MM.1S (cell line): Measurements from ENCODE around the gene PLEKHJ1.

Source experiments
- DNase-seq: peaks from one replicate; pipeline ENCODE4 v3.0.0-alpha.2; 2015
- H2AFZ ChIP-seq: fragments of 300-600 bp; sonication (generic); 2 replicates; pipeline ENCODE4 v1.6.0; 2016; ENCODE audit warnings: antibody characterized with exemption, low read length
- H3F3A ChIP-seq: fragments of 300-600 bp; sonication (generic); 2 replicates; pipeline ENCODE4 v1.6.1; 2016; ENCODE audit warnings: mild to moderate bottlenecking, antibody characterized with exemption, low read length, moderate library complexity, mixed read lengths; ENCODE audit not compliant: insufficient read depth
- H3K27ac ChIP-seq: fragments of 300-600 bp; sonication (generic); 2 replicates; pipeline ENCODE4 v1.5.1; 2016; ENCODE audit warnings: mild to moderate bottlenecking, low read length
- H3K27me3 ChIP-seq: fragments of 300-600 bp; sonication (generic); replicated peaks from 2 replicates; pipeline ENCODE4 v1.6.0; 2016; ENCODE audit warnings: low read length; ENCODE audit not compliant: insufficient read depth
- H3K36me3 ChIP-seq: fragments of 300-600 bp; sonication (generic); replicated peaks from 2 replicates; pipeline ENCODE4 v1.6.1; 2016; ENCODE audit warnings: mild to moderate bottlenecking, low read length, mixed read lengths; ENCODE audit not compliant: insufficient read depth
- H3K4me1 ChIP-seq: fragments of 300-600 bp; sonication (generic); 2 replicates; pipeline ENCODE4 v1.6.1; 2016; ENCODE audit warnings: low read length, mixed read lengths
- H3K4me2 ChIP-seq: fragments of 300-600 bp; sonication (generic); 2 replicates; pipeline ENCODE4 v1.6.0; 2016; ENCODE audit warnings: low read depth, low read length
- H3K4me3 ChIP-seq: fragments of 300-600 bp; sonication (generic); 2 replicates; pipeline ENCODE4 v1.5.1; 2016; ENCODE audit warnings: low read length, mixed read lengths
- H3K79me2 ChIP-seq: fragments of 300-600 bp; sonication (generic); 2 replicates; pipeline ENCODE4 v1.6.1; 2016; ENCODE audit warnings: mixed run types, low read length, mixed read lengths
- H3K9ac ChIP-seq: fragments of 300-600 bp; sonication (generic); 2 replicates; pipeline ENCODE4 v1.6.1; 2016; ENCODE audit warnings: low read length, mixed read lengths
- H3K9me2 ChIP-seq: fragments of 300-600 bp; sonication (generic); replicated peaks from 2 replicates; pipeline ENCODE4 v1.6.1; 2016; ENCODE audit warnings: mild to moderate bottlenecking, low read length, mixed read lengths; ENCODE audit not compliant: insufficient read depth
- H3K9me3 ChIP-seq: fragments of 300-600 bp; sonication (generic); replicated peaks from 2 replicates; pipeline ENCODE4 v1.6.1; 2016; ENCODE audit warnings: mild to moderate bottlenecking, low read length, mixed read lengths; ENCODE audit not compliant: insufficient read depth
- H4K20me1 ChIP-seq: fragments of 300-600 bp; sonication (generic); 2 replicates; pipeline ENCODE4 v1.6.1; 2016; ENCODE audit warnings: mild to moderate bottlenecking, low read length, moderate library complexity, mixed read lengths; ENCODE audit not compliant: insufficient read depth
- EZH2 ChIP-seq: fragments of 300-600 bp; sonication (generic); optimal IDR thresholded peaks from 2 replicates; pipeline ENCODE3; 2017; ENCODE audit warnings: low read depth, mild to moderate bottlenecking, antibody characterized with exemption, low read length, mixed read lengths
- EZH2phosphoT487 ChIP-seq: fragments of 300-600 bp; sonication (generic); IDR thresholded peaks from 2 replicates; pipeline ENCODE4 v1.6.1; 2018; ENCODE audit warnings: antibody characterized with exemption, low read length
- TF ChIP-seq, protein P1 (sequence below): fragments of 300-600 bp; sonication (generic); IDR thresholded peaks from 2 replicates; pipeline ENCODE4 v1.5.1; 2016; ENCODE audit warnings: antibody characterized with exemption, low read length, mixed read lengths

PLEKHJ1 gene

GRCh38 chr19:2255112-2255845 is 19.1 kb upstream of the PLEKHJ1 start:
- H3K4me2 ChIP-seq, result peak overlapping the region; percentile 85
- TF ChIP-seq EZH2 (no peak), EZH2phosphoT487 (no peak)
- TF ChIP-seq, protein P1, sequence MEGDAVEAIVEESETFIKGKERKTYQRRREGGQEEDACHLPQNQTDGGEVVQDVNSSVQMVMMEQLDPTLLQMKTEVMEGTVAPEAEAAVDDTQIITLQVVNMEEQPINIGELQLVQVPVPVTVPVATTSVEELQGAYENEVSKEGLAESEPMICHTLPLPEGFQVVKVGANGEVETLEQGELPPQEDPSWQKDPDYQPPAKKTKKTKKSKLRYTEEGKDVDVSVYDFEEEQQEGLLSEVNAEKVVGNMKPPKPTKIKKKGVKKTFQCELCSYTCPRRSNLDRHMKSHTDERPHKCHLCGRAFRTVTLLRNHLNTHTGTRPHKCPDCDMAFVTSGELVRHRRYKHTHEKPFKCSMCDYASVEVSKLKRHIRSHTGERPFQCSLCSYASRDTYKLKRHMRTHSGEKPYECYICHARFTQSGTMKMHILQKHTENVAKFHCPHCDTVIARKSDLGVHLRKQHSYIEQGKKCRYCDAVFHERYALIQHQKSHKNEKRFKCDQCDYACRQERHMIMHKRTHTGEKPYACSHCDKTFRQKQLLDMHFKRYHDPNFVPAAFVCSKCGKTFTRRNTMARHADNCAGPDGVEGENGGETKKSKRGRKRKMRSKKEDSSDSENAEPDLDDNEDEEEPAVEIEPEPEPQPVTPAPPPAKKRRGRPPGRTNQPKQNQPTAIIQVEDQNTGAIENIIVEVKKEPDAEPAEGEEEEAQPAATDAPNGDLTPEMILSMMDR, result peak; percentile 31
- peaks cover 64% of the 10 kb centered on the region for H3K79me2 ChIP-seq
- peak overlapping the region; percentile 70 for H3K4me3 ChIP-seq
- H3K27ac ChIP-seq, result peak overlapping the region; percentile 95
- H3F3A ChIP-seq, result peaks cover 25% of the 10 kb centered on the region
- H3K9me3 ChIP-seq, result no peaks in the 10 kb centered on the region
- no peaks in the 10 kb centered on the region for H4K20me1 ChIP-seq
- H2AFZ ChIP-seq, result 0 out of 2 replicates have a peak overlapping the region, but pooled peaks have one; percentile 19
- no peaks in the 10 kb centered on the region for H3K9me2 ChIP-seq
- H3K36me3 ChIP-seq, result 0 out of 2 replicates have a peak, but pooled peaks cover 5% of the 10 kb centered on the region
- H3K4me1 ChIP-seq, result peaks cover 35% of the 10 kb centered on the region
- H3K9ac ChIP-seq, result peak overlapping the region; percentile 96
- DNase-seq, result peak; percentile 90
- no peaks in the 10 kb centered on the region for H3K27me3 ChIP-seq

- Histone ChIP-seq H3F3A (peaks cover 26% of the 10 kb centered on the region), H3K4me1 (peaks cover 27% of the 10 kb centered on the region), H3K79me2 (peaks cover 59% of the 10 kb centered on the region), H4K20me1 (no peaks in the 10 kb centered on the region), H3K9ac (no peak overlapping the region), H3K9me2 (no peaks in the 10 kb centered on the region), H2AFZ (no peak overlapping the region), H3K4me2 (no peak overlapping the region), H3K9me3 (no peaks in the 10 kb centered on the region), H3K27me3 (no peaks in the 10 kb centered on the region), H3K36me3 (0 out of 2 replicates have a peak, but pooled peaks cover 5% of the 10 kb centered on the region), H3K4me3 (no peak overlapping the region), H3K27ac (no peak overlapping the region)
- TF ChIP-seq, protein P1, result no peak
- TF ChIP-seq EZH2phosphoT487 (no peak), EZH2 (no peak)
- no peak for DNase-seq
These were observed 18.1 kb upstream of the PLEKHJ1 start for GRCh38 chr19:2254064-2254872.

GRCh38 chr19:2253106-2254063 is 17.3 kb upstream of the PLEKHJ1 start:
- no peak for DNase-seq
- Histone ChIP-seq H3K4me2 (no peak overlapping the region), H3K79me2 (peaks cover 52% of the 10 kb centered on the region), H3K9me3 (no peaks in the 10 kb centered on the region), H3K27me3 (no peaks in the 10 kb centered on the region), H3K36me3 (0 out of 2 replicates have a peak, but pooled peaks cover 5% of the 10 kb centered on the region), H3F3A (peaks cover 35% of the 10 kb centered on the region), H3K4me3 (no peak overlapping the region), H3K9ac (no peak overlapping the region), H4K20me1 (no peaks in the 10 kb centered on the region), H3K4me1 (peaks cover 22% of the 10 kb centered on the region), H2AFZ (no peak overlapping the region), H3K27ac (no peak overlapping the region), H3K9me2 (no peaks in the 10 kb centered on the region)
- TF ChIP-seq, protein P1, result peak; percentile 13; the same call in 1 of the 2 replicates
- no peak for TF ChIP-seq EZH2
